Upper lobe of left lung (tissue), 6 donors: Measurements from ENCODE around the gene TMEM175. TPM values are rescaled to one million over a fixed set of nuclear protein-coding genes. Genes with fewer than 3 reads are reported as not detected.

Experiments
- ATAC-seq, 2 donors: fragments of 200-7000 bp; cut with Tn5 transposase; one replicate each; pipeline ENCODE4 v1.9.1; 2022; ENCODE audit warnings: mild to moderate bottlenecking in 2 of 2, moderate library complexity in 2 of 2; ENCODE audit not compliant: low FRiP score in 2 of 2
- DNase-seq, 2 donors: peaks; one replicate each; pipeline ENCODE4 v3.0.0-alpha.2; 2019 to 2020
- H3K27ac ChIP-seq, 4 donors: fragments of 200-600 bp; sonication (generic); one replicate each; pipeline ENCODE4 v1.5.1; 2016 to 2019
- H3K27me3 ChIP-seq, 4 donors: fragments of 200-600 bp; sonication (generic); one replicate each; pipeline ENCODE4 v1.5.1; 2017 to 2019
- H3K36me3 ChIP-seq, 4 donors: fragments of 200-600 bp; sonication (generic); one replicate each; pipeline ENCODE4 v1.5.1; 2016 to 2019
- H3K4me1 ChIP-seq, 4 donors: fragments of 200-600 bp; sonication (generic); one replicate each; pipeline ENCODE4 v1.5.1; 2018 to 2019
- H3K4me3 ChIP-seq, 4 donors: fragments of 200-600 bp; sonication (generic); one replicate each; pipeline ENCODE4 v1.5.1; 2017 to 2019; ENCODE audit warnings: mild to moderate bottlenecking in 2 of 4, moderate library complexity in 1 of 4
- H3K9me3 ChIP-seq, 4 donors: fragments of 200-600 bp; sonication (generic); one replicate each; pipeline ENCODE4 v1.5.1; 2018 to 2019
- CTCF ChIP-seq, 6 experiments: fragments of 450-650 bp in 4 of 6; fragments of 200-600 bp in 2 of 6; sonication (generic) in 2 of 6; IDR thresholded peaks; one replicate each; pipeline ENCODE4 v1.5.1; 2016 to 2019; ENCODE audit warnings: antibody characterized with exemption in 6 of 6
- EP300 ChIP-seq, 4 donors: sonication (generic); formaldehyde crosslinking; IDR thresholded peaks; one replicate each; pipeline ENCODE4 v1.5.1; 2017; ENCODE audit warnings: antibody characterized with exemption in 4 of 4, control low read depth in 2 of 4
- POLR2A ChIP-seq, 4 donors: fragments of 450-650 bp; IDR thresholded peaks; one replicate each; pipeline ENCODE4 v1.5.1; 2016 to 2017; ENCODE audit warnings: antibody characterized with exemption in 4 of 4, mild to moderate bottlenecking in 2 of 4
- POLR2AphosphoS5 ChIP-seq, 2 donors: sonication (generic); formaldehyde crosslinking; IDR thresholded peaks; one replicate each; pipeline ENCODE4 v1.5.1; 2017; ENCODE audit warnings: antibody characterized with exemption in 2 of 2
- WGBS, 2 donors: methylation state at CpG; one replicate each; pipeline ENCODE4 v1.1.5; 2017 to 2018; 5-methylcytosine and 5-hydroxymethylcytosine counted together
- total RNA-seq, 6 donors: library from RNA; depleted of rRNA in 4 of 6; stranded (reverse); fragments of >200 nt in 4 of 6; gene quantifications; one replicate each; pipeline versions ENCODE4 v1.1.0 to v1.2.1, GENCODE V29; 2016 to 2021
- donor health status: DM: no; HTN: no; CAD: no; lungs with moderate emphysema.
- donor health status: DM: no; HTN: yes; CAD: no; lungs with severe emphysema.

The TMEM175 gene
- total RNA-seq, 6 donors from 2014 or later, result 24.6 to 126 (median 41.8) TPM

GRCh38 chr4:966266-967112, 34.2 kb downstream of the TMEM175 start:
- Histone ChIP-seq H3K4me1 (peaks cover 1 to 26% (median 9%) of the 10 kb centered on the region in 4 donors), H3K36me3 (peaks cover 0 to 51% (median 34%) of the 10 kb centered on the region in 4 donors), H3K27ac (no peak overlapping the region), H3K4me3 (no peak overlapping the region), H3K27me3 (peaks cover 0 to 6% (median 2%) of the 10 kb centered on the region in 4 donors), H3K9me3 (no peaks in the 10 kb centered on the region)
- DNase-seq (peak in 1 of 2 donors; percentile 77), ATAC-seq (no peak)
- 89 to 94% methylated on average over 19 to 40 of the region's 48 CpGs for WGBS, 2 donors
- TF ChIP-seq CTCF (IDR thresholded peaks at IDR 0.05) (no peak), POLR2AphosphoS5 (IDR thresholded peaks at IDR 0.05) (no peak), EP300 (IDR thresholded peaks at IDR 0.05) (no peak), POLR2A (IDR thresholded peaks at IDR 0.05) (no peak)

- no peak overlapping the region for H3K27ac ChIP-seq
- ATAC-seq (no peak), DNase-seq (peak in 1 of 2 donors; percentile 86)
- 70 to 72% methylated on average over 12 to 40 of the region's 76 CpGs for WGBS, 2 donors
- no peak for TF ChIP-seq CTCF (IDR thresholded peaks at IDR 0.05)
- TF ChIP-seq POLR2A (IDR thresholded peaks at IDR 0.05), result no peak
- no peak for TF ChIP-seq POLR2AphosphoS5 (IDR thresholded peaks at IDR 0.05)
- no peak for TF ChIP-seq EP300 (IDR thresholded peaks at IDR 0.05)
- peaks cover 0 to 42% (median 25%) of the 10 kb centered on the region in 4 donors for H3K36me3 ChIP-seq
- H3K27me3 ChIP-seq, result peaks cover 0 to 6% (median 2%) of the 10 kb centered on the region in 4 donors
- no peaks in the 10 kb centered on the region for H3K9me3 ChIP-seq
- no peak overlapping the region for H3K4me3 ChIP-seq
- peaks cover 10 to 35% (median 19%) of the 10 kb centered on the region in 4 donors for H3K4me1 ChIP-seq
Measured at GRCh38 chr4:967113-968104, 35.1 kb downstream of the TMEM175 start.

- WGBS, 2 donors, result 43% methylated on average over 8 of the region's 24 CpGs; no CpG with 5 or more reads in 1 of the 2 donors
- H3K4me1 ChIP-seq, result peaks cover 15 to 42% (median 23%) of the 10 kb centered on the region in 4 donors
Measured at GRCh38 chr4:968221-968620, 36.0 kb downstream of the TMEM175 start.

More at GRCh38 chr4:968221-968620, 36.0 kb downstream of the TMEM175 start:
- no peak for ATAC-seq
- H3K27ac ChIP-seq, result no peak overlapping the region
- no peak overlapping the region for H3K4me3 ChIP-seq
- TF ChIP-seq POLR2AphosphoS5 (IDR thresholded peaks at IDR 0.05) (no peak), CTCF (IDR thresholded peaks at IDR 0.05) (no peak), EP300 (IDR thresholded peaks at IDR 0.05) (no peak), POLR2A (IDR thresholded peaks at IDR 0.05) (no peak)
- peaks cover 0 to 6% (median 2%) of the 10 kb centered on the region in 4 donors for H3K27me3 ChIP-seq
- H3K9me3 ChIP-seq, result no peaks in the 10 kb centered on the region
- H3K36me3 ChIP-seq, result peaks cover 0 to 34% (median 18%) of the 10 kb centered on the region in 4 donors
- peak in 1 of 2 donors; percentile 78 for DNase-seq
